ENCODE measurements around the gene ACE. TPM values are rescaled to one million over a fixed set of nuclear protein-coding genes. Genes with fewer than 3 reads are reported as not detected.

ACE gene
- total RNA-seq, 1 experiment from 2014 or later, result 4.5 TPM

- POLR2A ChIA-PET, result interaction anchor here (0.5 kb wide), 1 partner anchor 296 kb away, joined by 5 read pairs; no protein-coding TSS in a partner anchor
- peak overlapping the region; percentile 53 to 71 for H3K4me3 ChIP-seq (ENCODE audit: low read depth in 2 of 2, low read length in 2 of 2)
- no peak for TF ChIP-seq POLR2AphosphoS5 (IDR thresholded peaks at IDR 0.05; ENCODE audit: low read depth, low read length)
- TF ChIP-seq SIN3A (IDR thresholded peaks at IDR 0.05; ENCODE audit: borderline replicate concordance, insufficient read depth, low read depth, low read length), result no peak
- 0 out of 2 replicates have a peak, but pooled peaks have one; percentile 6 for ATAC-seq
- CTCF ChIA-PET, result no interaction called here
- intact Hi-C loops (cut with micrococcal nuclease; ENCODE audit: unreplicated experiment) (no loop called here), in situ Hi-C loops (cut with HindIII; ENCODE audit: low pct_unique_long_range_greater_than_20kb, low sequenced_read_pairs) (no loop called here)
- no peak for DNase-seq (ENCODE audit: low read depth, low spot score)
- H3K4me1 ChIP-seq (ENCODE audit: control insufficient read depth, insufficient read depth, low read length), result peaks cover 24% of the 10 kb centered on the region
- no peaks in the 10 kb centered on the region for H3K27me3 ChIP-seq (ENCODE audit: control insufficient read depth, insufficient read depth, low read length)
- BruUV-seq (replicated peaks), result no TSS peak
- H3K36me3 ChIP-seq (ENCODE audit: control insufficient read depth, insufficient read depth, low read length), result no peaks in the 10 kb centered on the region
- H3K27ac ChIP-seq (ENCODE audit: low read length), result peak overlapping the region; percentile 67
- no peaks in the 10 kb centered on the region for H3K9me3 ChIP-seq (ENCODE audit: control insufficient read depth, insufficient read depth, low read depth, low read length)
These were observed 29.9 kb upstream of the ACE start for GRCh38 chr17:63446753-63447470.

GRCh38 chr17:63447471-63448009, 29.3 kb upstream of the ACE start:
- Histone ChIP-seq H3K36me3 (ENCODE audit: control insufficient read depth, insufficient read depth, low read length) (no peaks in the 10 kb centered on the region), H3K4me3 (ENCODE audit: low read depth in 2 of 2, low read length in 2 of 2) (no peak overlapping the region), H3K27ac (ENCODE audit: low read length) (peak overlapping the region; percentile 10), H3K27me3 (ENCODE audit: control insufficient read depth, insufficient read depth, low read length) (no peaks in the 10 kb centered on the region), H3K4me1 (ENCODE audit: control insufficient read depth, insufficient read depth, low read length) (peaks cover 18% of the 10 kb centered on the region), H3K9me3 (ENCODE audit: control insufficient read depth, insufficient read depth, low read depth, low read length) (no peaks in the 10 kb centered on the region)
- CTCF ChIA-PET, result no interaction called here
- in situ Hi-C loops (cut with HindIII; ENCODE audit: low pct_unique_long_range_greater_than_20kb, low sequenced_read_pairs) (no loop called here), intact Hi-C loops (cut with micrococcal nuclease; ENCODE audit: unreplicated experiment) (no loop called here)
- DNase-seq (ENCODE audit: low read depth, low spot score), result no peak
- POLR2A ChIA-PET, result no interaction called here
- TF ChIP-seq POLR2AphosphoS5 (IDR thresholded peaks at IDR 0.05; ENCODE audit: low read depth, low read length) (no peak), CTCF (IDR thresholded peaks at IDR 0.05) (no peak), SIN3A (IDR thresholded peaks at IDR 0.05; ENCODE audit: borderline replicate concordance, insufficient read depth, low read depth, low read length) (no peak)
- no TSS peak for BruUV-seq (replicated peaks)
- ATAC-seq, result no peak

- Histone ChIP-seq H3K4me3 (ENCODE audit: low read depth in 2 of 2, low read length in 2 of 2) (no peak overlapping the region), H3K27me3 (ENCODE audit: control insufficient read depth, insufficient read depth, low read length) (no peaks in the 10 kb centered on the region), H3K4me1 (ENCODE audit: control insufficient read depth, insufficient read depth, low read length) (peaks cover 16% of the 10 kb centered on the region), H3K36me3 (ENCODE audit: control insufficient read depth, insufficient read depth, low read length) (no peaks in the 10 kb centered on the region), H3K9me3 (ENCODE audit: control insufficient read depth, insufficient read depth, low read depth, low read length) (no peaks in the 10 kb centered on the region), H3K27ac (ENCODE audit: low read length) (no peak overlapping the region)
- no TSS peak for BruUV-seq (replicated peaks)
- no peak for TF ChIP-seq SIN3A (IDR thresholded peaks at IDR 0.05; ENCODE audit: borderline replicate concordance, insufficient read depth, low read depth, low read length)
- TF ChIP-seq CTCF (IDR thresholded peaks at IDR 0.05), result no peak
- TF ChIP-seq TCF7L2 (IDR thresholded peaks at IDR 0.05; ENCODE audit: low read depth, low read length), result no peak
- no peak for TF ChIP-seq REST (IDR thresholded peaks at IDR 0.05; ENCODE audit: insufficient read depth in 1 of 2, low read depth in 2 of 2, low read length in 1 of 2)
- TF ChIP-seq POLR2AphosphoS5 (IDR thresholded peaks at IDR 0.05; ENCODE audit: low read depth, low read length), result no peak
- CTCF ChIA-PET, result interaction anchor here (1.2 kb wide), 1 partner anchor 13 kb away, joined by 3 read pairs; no protein-coding TSS in a partner anchor
- no peak for DNase-seq (ENCODE audit: low read depth, low spot score)
- no peak for ATAC-seq
- POLR2A ChIA-PET, result interaction anchor here (0.6 to 0.7 kb wide), 2 partner anchors 250 to 388 kb away, joined by 4 to 11 read pairs; no protein-coding TSS in a partner anchor
- in situ Hi-C loops (cut with HindIII; ENCODE audit: low pct_unique_long_range_greater_than_20kb, low sequenced_read_pairs) (no loop called here), intact Hi-C loops (cut with micrococcal nuclease; ENCODE audit: unreplicated experiment) (no loop called here)
These were observed 28.2 kb upstream of the ACE start for GRCh38 chr17:63448655-63449054.
